GM12865 (cell line): Measurements from ENCODE around the gene KIAA1217.

Experiments used
- DNase-seq: peaks from one replicate; pipeline ENCODE4 v3.0.0; 2010; ENCODE audit warnings: low read depth
- H3K4me3 ChIP-seq: 2 replicates; pipeline ENCODE4 v1.5.1; 2011; ENCODE audit warnings: mild to moderate bottlenecking, low read depth, low read length, control low read depth
- TF ChIP-seq, protein P1 (sequence below): IDR thresholded peaks from 2 replicates; pipeline ENCODE4 v1.5.1; 2011; ENCODE audit warnings: low read length, control low read depth, low read depth, inconsistent platforms; ENCODE audit not compliant: insufficient read depth; ENCODE audit errors: missing control alignments

KIAA1217 gene

GRCh38 chr10:24307696-24308485 is 99.0 kb downstream of the KIAA1217 start:
- no peak overlapping the region for H3K4me3 ChIP-seq
- DNase-seq: no peak
- TF ChIP-seq, protein P1, sequence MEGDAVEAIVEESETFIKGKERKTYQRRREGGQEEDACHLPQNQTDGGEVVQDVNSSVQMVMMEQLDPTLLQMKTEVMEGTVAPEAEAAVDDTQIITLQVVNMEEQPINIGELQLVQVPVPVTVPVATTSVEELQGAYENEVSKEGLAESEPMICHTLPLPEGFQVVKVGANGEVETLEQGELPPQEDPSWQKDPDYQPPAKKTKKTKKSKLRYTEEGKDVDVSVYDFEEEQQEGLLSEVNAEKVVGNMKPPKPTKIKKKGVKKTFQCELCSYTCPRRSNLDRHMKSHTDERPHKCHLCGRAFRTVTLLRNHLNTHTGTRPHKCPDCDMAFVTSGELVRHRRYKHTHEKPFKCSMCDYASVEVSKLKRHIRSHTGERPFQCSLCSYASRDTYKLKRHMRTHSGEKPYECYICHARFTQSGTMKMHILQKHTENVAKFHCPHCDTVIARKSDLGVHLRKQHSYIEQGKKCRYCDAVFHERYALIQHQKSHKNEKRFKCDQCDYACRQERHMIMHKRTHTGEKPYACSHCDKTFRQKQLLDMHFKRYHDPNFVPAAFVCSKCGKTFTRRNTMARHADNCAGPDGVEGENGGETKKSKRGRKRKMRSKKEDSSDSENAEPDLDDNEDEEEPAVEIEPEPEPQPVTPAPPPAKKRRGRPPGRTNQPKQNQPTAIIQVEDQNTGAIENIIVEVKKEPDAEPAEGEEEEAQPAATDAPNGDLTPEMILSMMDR: no peak

GRCh38 chr10:24310104-24310503 is 101.2 kb downstream of the KIAA1217 start:
- no peak for DNase-seq
- TF ChIP-seq, protein P1: no peak
- H3K4me3 ChIP-seq: no peak overlapping the region

- TF ChIP-seq, protein P1: no peak
- DNase-seq: no peak
- no peak overlapping the region for H3K4me3 ChIP-seq
Observed at GRCh38 chr10:24311888-24312287, 103.0 kb downstream of the KIAA1217 start.

GRCh38 chr10:24313283-24313682 is 104.3 kb downstream of the KIAA1217 start:
- TF ChIP-seq, protein P1: no peak
- no peak for DNase-seq
- no peak overlapping the region for H3K4me3 ChIP-seq

GRCh38 chr10:24315211-24315610 is 106.3 kb downstream of the KIAA1217 start:
- TF ChIP-seq, protein P1: no peak
- DNase-seq: no peak

DNA sequence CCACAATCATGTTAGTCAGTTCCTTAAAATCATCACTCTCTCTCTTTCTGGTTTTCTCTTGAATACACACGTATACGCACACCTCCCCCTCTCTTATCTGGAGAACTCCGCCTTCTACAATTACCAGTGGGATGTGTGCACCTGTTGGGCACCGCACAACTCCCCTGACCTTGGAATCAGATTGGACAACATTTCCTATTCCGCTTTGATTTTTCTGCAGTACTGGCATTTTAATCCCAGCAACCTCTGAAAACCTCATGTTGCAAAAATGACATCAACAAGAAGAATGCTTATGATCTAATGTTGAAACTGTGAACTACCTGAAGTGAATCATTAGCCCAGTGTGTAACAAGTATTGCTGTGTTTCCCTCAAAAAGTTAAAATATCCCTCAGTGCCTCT is 109.6 kb downstream of the KIAA1217 start:
- H3K4me3 ChIP-seq: no peak overlapping the region
- DNase-seq: no peak
- TF ChIP-seq, protein P1: no peak

More at GRCh38 chr10:24315211-24315610, 106.3 kb downstream of the KIAA1217 start:
- H3K4me3 ChIP-seq: no peak overlapping the region

DNA sequence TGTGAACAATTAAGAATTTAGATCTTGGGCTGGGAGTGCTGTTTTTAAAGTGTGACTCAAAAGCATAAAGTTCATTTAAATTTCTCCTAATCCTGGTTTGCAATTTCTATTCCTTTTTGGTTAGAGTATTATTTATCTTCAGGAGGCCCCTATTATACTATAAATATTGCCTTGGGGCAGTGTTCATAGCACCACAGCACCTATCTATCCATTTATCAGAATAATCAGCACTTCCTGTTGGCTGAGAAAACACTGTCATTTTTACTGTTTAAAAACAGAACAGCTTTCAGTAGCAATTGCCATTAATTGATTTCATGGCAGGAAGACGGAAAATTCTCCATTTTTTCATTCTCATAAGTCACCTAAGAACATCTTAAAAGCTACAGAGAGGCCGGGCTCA is 111.4 kb downstream of the KIAA1217 start:
- TF ChIP-seq, protein P1: no peak
- DNase-seq: no peak
- no peak overlapping the region for H3K4me3 ChIP-seq
